Fibroblast of the conjunctiva (primary cell): ENCODE measurements around the gene AK1.

ENCODE experiments used
- DNase-seq: peaks from one replicate; pipeline ENCODE4 v3.0.0-alpha.2; 2010; ENCODE audit warnings: low read depth

Gene AK1

DNA sequence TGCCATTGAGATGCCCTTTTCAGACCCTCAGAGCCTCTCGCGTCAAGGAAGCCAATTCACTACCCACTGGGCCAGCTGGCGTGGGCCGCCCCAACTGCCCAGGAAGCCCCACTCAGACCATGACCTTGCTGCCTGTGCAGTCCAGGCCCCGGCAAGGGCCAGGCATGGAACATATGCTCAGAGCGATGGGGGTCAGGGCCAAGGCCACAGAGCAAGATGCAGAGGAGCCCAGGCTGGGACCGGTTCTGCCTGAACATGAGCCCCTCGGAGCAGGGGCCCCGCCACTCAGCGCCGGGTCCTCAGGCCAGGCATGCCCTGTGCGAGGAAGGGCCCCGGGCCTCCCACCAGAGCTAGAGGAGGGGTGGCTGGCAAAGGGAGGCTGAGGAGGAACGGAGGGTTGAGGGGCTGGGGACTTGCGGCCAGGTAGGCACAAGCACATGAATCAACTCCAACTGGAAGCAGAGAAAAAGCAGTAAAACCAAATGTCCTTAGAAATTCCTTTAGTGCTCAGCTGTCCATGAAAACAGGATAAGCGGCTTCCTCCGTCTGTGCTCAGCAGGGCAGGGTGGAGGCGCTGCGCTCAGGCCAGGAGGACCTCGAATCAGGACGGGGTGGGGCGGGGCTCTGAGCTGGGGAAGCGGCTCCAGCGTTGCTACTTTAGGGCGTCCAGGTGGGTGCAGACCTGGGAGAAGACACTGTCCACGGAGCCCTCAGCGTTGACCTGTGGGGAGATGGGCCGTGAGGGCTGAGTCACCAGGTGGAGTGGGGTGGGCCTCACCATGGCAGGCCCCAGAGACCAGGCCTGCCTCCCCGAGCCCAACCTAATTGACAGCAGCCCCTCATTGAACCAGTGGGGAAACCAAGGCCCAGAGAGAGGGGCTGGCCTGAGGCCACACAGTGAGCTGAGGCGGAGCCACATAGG is 9.9 kb downstream of the AK1 start:
- DNase-seq, result no peak

DNA sequence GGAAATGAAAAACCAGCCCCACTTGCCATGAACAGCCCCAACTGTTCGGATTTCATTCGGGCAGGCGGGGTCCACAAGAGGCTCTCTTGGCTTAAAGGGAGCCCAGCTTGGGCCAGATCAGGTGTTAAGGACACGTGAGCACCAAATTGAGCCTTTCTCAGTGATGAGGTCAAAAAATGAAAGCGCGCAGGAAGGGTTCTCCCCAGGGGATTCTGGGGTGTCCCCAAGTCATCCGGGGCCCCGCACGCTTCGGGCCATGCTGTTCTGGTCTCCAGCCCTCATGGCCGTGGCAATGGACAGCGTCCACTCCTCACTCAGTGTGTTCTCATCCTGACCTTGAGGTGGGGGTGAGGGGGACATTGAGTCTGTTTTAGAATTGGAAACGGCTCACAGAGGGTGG is 10.9 kb downstream of the AK1 start:
- DNase-seq, result no peak

DNA sequence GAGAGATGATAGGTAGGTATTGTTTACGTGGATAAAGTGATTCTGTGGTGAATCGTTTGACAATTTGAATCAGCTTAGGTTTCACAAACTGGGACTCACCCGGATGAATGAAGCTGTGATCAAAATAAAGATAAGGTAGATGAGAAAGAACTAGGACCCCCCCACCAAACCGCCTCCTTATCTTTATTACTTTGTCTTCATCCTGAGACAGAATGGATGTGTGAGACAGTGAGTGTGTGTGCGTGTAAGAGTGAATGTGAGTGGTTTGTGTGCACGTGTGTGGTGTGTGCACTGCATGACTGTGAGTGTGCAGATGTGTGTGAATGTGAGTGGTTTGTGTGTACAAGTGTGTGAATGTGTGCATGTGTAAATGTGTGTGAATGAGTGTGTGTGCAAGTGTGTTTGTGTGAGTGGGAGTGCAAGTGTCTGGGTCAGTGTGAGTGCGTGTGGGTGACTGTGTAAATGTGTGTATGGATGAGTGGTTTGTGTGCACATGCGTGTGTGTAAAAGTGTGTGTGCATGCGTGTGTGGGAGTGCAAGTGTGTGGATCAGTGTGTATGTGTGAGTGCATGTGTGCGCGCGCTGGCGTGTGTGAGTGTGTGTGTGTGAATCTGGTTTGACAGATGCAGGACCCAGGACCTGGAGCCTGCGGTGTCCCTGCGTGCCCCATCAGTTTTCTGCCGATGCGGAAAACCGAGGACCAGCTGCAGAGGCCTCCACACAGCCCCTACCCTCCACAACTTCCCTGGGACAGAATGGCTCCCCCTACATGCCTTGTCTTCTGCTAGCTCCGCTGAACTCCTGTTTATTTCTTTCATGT is 11.6 kb downstream of the AK1 start:
- no peak for DNase-seq

GRCh38 chr9:127863191-127863621 is 14.3 kb downstream of the AK1 start:
- DNase-seq, result no peak

- no peak for DNase-seq
Measured at GRCh38 chr9:127862075-127863011, 15.1 kb downstream of the AK1 start.

GRCh38 chr9:127860779-127861178 is 16.7 kb downstream of the AK1 start:
- DNase-seq, result no peak

GRCh38 chr9:127860260-127860659 is 17.2 kb downstream of the AK1 start:
- DNase-seq, result no peak

DNA sequence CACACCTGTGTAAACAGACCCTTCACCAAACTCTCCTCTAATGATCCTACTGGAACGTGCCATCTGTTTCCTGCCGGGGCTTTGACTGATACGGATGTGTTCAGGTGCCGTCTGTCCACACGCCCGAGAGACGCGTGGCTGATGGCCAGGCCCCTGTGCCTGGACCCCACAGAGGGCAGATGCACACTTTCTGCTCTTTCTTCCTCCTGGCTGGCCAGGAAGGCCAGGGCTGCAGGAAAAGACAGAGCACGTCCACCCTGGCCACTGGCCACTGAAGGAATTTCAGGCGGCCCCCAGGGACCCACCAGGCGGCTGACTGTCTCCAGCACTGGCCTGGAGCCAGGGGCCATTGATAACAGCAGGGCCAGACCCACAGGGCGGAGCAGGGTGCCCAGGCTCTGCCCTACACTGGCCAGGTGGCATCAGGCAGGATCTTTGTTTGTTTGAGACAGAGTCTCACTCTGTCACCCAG is 19.4 kb downstream of the AK1 start:
- no peak for DNase-seq

GRCh38 chr9:127857278-127857677 is 20.2 kb downstream of the AK1 start:
- no peak for DNase-seq

DNA sequence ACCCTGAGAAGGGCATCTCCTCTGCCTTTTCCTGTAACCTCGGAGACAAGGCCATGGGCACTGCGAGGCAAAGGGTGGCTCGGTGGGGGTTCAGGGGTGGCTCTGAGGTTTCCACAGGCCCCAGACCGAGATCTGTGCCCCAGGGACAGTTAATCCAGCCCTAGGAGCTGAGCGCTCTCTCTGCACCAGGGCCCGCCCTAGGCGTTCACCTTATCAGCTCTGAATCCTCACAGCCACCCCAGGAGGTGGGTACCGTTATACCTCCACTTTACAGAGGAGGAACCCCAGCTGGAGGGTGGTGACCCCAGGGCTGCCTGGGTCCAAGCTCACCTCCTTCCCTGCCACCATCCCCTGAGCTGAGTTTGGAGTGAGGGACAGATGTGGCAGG is 20.8 kb downstream of the AK1 start:
- DNase-seq, result no peak

DNA sequence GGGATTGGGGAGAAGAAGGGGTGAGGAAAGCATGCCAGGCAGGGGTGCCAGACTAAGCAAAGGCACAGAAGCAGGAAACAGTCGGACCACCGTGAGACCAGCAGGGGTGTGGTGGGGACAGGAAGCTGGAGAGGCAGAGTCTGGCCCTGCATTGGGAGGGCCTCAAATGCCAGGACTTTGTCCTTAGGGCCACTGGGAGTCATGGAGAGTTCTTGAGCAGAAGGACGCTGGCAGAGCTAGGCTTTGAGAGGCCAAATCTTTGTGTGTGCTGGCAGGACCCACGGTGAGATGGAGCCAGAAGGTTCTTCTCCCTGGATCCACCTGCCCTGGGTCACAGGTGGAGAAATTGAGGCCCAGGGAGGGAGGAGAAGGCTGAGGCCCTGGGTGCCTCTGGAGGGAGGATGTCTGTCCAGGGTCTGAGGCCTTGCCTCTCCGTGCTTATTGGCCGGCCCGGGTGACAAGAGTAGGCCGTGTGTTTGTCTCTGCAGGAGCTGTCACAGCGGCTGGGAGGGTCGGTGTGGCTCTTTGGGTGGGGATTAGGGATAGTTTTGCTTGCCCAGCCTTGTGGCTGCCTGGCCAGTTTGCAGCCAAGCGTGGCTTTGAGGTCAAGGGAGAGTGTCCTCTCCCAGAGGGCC is 21.3 kb downstream of the AK1 start:
- DNase-seq, result no peak

- no peak for DNase-seq
Measured at GRCh38 chr9:127855522-127855921, 22.0 kb downstream of the AK1 start.

- DNase-seq, result no peak
Measured at GRCh38 chr9:127854960-127855359, 22.5 kb downstream of the AK1 start.

DNA sequence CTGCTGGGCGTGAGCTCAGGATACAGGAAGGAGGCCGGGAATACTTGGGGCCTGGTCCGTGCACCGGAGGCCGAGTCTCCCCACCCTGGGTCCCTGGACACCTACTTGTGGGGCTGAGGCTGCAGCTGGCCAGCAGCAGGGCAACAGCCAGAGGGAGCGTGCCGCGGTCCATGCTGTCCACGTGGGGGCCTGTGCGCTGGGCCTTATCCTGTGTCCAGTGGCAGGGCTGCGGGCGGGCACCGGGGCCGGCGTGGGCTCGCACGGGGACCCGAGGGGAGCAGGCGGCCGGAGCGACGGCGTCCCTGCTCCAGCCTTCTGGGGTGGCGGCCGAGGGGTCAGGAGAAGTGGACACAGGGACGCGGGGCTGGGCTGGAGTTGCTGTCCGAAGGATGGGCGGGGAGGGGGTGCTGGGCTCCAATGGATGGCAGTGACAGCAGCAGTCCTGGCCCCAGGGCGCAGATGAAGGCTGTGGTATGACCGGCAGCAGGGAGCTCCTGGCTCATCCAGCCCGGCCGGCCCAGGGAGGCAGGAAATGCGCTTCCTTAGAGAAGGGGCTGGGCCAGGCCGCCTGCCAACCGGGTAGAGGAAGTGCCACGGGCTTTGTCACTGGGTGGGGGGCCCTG is 23.2 kb downstream of the AK1 start, which contains the start of gene ENG:
TSS of gene ENG (minus strand) at position 475 of the 623 bp plus-strand sequence. CDS start at position 172, 303 bp downstream.
- DNase-seq, result no peak

GRCh38 chr9:127853312-127854183 is 23.9 kb downstream of the AK1 start:
- DNase-seq, result no peak

- DNase-seq, result no peak
Measured at GRCh38 chr9:127852829-127853228, 24.6 kb downstream of the AK1 start.

- no peak for DNase-seq
Measured at GRCh38 chr9:127850286-127850830, 27.1 kb downstream of the AK1 start.

GRCh38 chr9:127848756-127849504 is 28.5 kb downstream of the AK1 start:
- DNase-seq, result no peak
